Renal cortical epithelial cell (primary cell): ENCODE results near the gene PLCG2. TPM values are rescaled to one million over a fixed set of nuclear protein-coding genes. Genes with fewer than 3 reads are reported as not detected.
"Not testable (repeated sequence)": the region's sequence is repeated elsewhere in the genome, so short reads cannot be mapped to it uniquely, and the experiment has no call there.

Source experiments
- DNase-seq: peaks from one replicate; pipeline ENCODE4 v3.0.0-alpha.2; 2011; ENCODE audit warnings: low read depth
- total RNA-seq: library from RNA; depleted of rRNA; stranded (reverse); fragments of >200 nt; gene quantifications from 2 replicates; pipeline ENCODE4 v1.2.3, GENCODE V29; 2014

The PLCG2 gene
- total RNA-seq, 1 donor from 2014 or later: 20.5 TPM

DNA sequence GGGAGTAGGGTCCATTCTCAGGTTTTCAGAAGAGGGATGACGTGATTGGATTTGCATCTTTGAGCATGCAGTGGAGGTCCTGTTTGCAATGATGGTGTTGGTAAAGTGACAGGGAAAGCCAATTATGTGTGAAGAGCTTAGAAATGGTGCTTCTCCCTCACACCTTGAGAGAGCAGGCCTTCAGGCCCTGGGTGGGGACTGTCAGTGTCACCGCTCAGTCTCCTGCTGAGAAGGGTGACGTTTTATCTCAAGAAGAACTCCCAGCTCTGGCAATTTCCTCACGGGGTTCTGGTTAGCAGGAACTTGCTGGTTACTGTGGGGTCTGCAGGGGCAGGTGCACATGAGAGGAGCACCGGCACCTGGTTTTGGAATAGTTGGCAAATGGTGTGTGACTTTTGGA, 11.2 kb downstream of the PLCG2 start:
- DNase-seq: no peak

DNA sequence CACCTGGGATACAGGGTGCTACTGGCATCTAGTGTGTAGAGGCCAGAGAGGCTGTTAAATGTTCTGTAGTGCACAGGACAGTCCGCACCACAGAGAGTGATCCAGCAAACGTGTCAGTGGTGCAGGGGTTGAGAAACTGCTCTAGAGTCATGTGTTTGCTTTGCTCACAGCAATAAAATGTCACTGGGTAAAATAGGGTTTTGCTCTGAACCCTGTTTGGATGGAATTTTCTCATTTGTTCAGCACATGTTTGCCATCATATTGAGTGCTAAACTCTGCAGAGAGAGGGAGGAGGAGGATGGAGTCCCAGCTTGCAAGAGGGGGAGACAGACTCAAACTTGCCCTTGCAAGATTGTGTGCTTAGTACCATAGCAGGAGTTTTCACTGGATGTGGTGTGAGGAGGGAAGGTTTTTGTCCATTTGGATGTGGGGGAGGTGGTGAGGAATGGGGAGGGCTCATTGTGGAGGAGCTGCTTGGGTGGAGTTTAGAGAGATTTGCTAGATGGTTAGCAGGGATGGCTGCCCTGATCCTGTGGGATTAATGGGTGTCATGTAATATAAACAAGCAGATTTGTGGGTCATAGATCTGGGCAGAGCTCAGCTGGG, 11.8 kb downstream of the PLCG2 start:
- DNase-seq: no peak

DNA sequence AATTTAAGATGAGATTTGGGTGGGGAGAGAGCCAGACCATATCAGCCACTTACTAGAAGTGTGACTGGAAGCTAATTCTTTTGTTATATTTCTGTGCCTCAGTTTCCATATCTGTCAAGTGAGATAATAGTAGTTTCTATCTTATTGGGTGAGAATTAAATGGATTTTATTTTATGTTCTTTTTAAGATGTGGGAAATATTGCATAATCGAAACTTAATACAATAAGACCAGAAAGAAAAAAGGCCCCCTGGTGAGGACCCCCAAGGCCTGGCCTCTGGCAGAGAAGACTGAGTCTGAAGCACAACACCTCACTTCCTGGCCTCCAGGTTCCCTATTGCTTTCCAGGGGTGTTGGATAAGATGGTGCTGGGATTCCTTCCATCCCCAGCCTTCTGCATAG, 13.7 kb downstream of the PLCG2 start:
- DNase-seq: no peak

DNA sequence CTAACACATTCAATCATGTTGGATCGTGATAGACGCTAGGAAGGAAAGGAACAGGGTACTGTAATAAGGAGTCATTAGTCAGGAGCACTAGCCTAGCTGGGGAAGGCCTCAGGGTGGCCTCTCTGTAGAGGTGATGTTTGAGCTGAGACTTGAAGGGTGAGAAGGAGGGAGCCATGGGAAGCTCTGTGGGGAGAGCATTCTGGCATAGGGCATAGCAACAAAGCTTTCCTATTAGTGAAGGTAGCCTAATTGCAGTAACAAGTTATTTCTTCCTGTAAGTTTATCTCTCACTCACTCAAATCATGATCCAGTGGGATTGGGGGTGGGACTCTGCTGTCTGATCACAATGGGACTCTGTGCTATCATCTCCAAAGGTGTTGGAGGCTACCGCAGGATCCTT, 16.1 kb downstream of the PLCG2 start:
- DNase-seq: no peak

DNA sequence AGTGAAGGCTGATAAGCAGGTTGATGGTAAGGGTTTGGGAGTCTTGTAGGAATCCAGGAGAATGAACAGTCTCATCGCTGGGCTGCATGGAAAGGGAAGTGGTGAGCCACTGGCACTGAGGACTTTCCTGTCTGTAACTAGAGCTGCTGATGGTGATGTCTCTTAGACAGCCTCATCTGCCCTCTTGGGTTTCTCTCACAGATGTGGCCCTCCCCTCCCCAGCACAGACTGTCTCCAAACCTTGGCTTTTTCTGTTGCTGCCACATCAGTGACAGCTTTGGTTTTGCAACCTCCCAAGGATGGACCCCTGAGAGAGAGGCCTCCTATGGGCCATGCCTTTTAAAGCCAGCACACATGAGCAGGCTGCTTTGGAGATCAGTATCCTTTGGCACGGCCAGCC, 16.9 kb downstream of the PLCG2 start:
- DNase-seq: no peak

GRCh38 chr16:81796583-81797346, 17.7 kb downstream of the PLCG2 start:
- DNase-seq: no peak

GRCh38 chr16:81797443-81797842, 18.4 kb downstream of the PLCG2 start:
- DNase-seq: no peak

- DNase-seq: no peak
Measured at GRCh38 chr16:81798311-81799137, 19.4 kb downstream of the PLCG2 start.

GRCh38 chr16:81799138-81799504, 20.0 kb downstream of the PLCG2 start:
- no peak for DNase-seq

- DNase-seq: not testable (repeated sequence)
Measured at GRCh38 chr16:81801724-81802123, 22.6 kb downstream of the PLCG2 start.

GRCh38 chr16:81803332-81803731, 24.2 kb downstream of the PLCG2 start:
- DNase-seq: no peak

DNA sequence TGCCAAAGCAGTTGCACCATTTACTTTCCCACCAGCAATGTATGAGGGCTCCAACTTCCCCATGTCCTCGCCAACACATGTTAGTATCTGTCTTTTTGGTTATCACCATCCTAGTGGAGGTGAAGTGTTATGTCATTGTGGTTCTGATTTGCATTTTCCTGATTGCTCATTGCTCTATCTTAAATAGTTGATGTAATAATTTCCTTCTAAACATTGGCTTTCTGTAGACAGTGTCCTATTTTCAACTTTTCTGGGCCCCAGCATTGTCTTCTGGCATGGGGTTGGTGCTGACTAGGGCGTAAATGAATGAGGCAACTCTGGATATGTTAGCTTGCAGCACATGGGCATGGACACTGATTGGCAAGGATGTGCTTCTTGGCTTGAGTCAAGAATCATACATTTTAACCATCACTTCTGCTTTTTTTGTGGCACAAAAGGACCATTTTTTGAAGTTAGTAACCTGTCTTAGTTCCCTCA, 25.1 kb downstream of the PLCG2 start:
- no peak for DNase-seq

DNA sequence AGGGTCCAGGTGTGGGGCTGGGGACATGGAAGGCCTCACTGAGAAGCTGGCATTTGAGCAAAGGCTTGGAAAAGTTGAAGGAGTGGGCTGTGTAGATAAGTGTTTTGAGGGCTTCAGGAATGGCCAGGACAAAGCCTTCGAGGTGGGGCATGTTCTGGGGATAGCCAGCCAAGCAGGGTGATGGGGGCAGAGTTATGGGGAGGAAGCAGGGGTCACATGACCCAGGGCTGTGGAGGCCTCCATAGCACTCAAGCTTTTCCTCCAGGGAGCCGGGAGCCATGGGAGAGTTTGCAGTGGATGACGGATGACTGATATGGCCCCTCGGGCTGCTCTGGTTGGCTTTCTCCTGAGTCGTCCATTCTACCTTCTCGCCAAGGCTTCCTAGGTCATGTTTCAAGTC, 27.6 kb downstream of the PLCG2 start:
- no peak for DNase-seq

GRCh38 chr16:81807767-81808358, 28.8 kb downstream of the PLCG2 start:
- DNase-seq: no peak

DNA sequence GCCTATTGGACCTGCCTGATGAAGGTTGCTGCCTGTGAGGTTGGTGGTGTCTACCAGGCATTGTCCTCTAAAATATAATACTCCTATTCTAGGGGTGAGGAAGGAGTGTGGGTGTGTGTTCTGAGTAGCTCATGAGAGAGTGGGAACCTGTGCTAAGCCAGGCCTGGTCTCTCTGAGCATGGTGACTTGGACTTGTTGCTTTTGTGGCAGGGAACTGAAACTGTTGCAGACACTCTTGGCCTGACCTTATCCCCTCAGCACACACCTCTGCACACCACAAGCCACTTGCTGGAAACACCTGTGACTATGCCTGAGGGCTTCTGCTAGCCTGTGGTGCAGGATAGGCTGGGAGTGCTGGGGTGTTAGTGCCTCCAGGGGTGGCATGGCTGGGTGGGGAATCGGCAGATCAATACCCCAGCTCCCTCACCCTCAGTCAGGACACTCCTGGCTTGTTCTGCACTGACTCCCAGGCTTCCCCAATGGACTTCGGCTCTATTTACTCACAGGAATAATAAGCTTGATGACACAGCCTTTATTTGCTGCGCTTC, 29.9 kb downstream of the PLCG2 start:
- DNase-seq: no peak

DNA sequence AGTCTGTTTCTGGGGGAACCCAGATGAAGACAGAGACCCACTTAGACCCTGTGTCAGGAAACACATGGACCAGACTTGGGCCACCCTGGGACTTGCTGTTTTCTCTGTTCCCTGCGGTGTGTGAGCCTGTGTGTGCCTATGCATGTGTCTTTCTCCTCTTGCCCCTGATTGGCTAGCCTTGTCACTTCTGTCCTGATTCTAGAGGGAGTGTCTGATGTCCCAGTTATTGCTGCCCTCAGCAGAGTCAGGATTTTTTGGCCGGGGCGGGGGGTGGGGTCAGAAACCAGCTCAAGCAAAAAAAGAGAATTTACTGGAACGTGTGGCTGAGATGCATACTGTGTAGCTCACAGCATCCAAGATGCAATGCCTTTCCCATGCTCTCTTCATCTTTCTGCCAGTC, 30.5 kb downstream of the PLCG2 start:
- no peak for DNase-seq

DNA sequence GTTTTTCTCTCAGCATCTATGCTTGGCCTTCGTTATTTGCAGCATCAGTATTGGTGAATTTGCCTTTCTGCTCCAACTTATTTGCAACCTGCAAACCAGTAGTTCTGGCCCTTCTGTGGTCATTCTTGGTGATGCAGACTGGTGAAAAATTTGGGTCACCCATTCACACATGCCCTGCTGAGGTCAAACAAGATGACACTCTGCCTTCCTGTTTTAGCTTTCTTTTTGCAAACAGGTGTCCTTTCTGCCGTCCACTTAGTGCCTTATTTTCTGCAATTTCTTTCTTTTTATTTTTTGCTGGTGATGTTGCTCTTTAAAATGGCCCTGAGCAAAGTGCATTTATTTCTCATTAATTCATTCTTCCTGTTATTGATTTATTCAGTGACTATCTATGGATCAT, 31.3 kb downstream of the PLCG2 start:
- no peak for DNase-seq

- DNase-seq: no peak
Measured at GRCh38 chr16:81810894-81811538, 31.9 kb downstream of the PLCG2 start.

GRCh38 chr16:81813648-81814047, 34.6 kb downstream of the PLCG2 start:
- DNase-seq: no peak

- DNase-seq: no peak
Measured at GRCh38 chr16:81814751-81815428, 35.8 kb downstream of the PLCG2 start.

- DNase-seq: no peak
Measured at GRCh38 chr16:81815429-81815766, 36.3 kb downstream of the PLCG2 start.
